HG03060 (cell line): Measurements from ENCODE around the gene OMD.
"Not testable (repeated sequence)": the region's sequence is repeated elsewhere in the genome, so short reads cannot be mapped to it uniquely, and the experiment has no call there.

Experiments used
- ATAC-seq: cut with Tn5 transposase; IDR thresholded peaks from one replicate; pipeline ENCODE4 v1.9.1; 2021; ENCODE audit warnings: low read depth, moderate number of reproducible peaks; ENCODE audit not compliant: unreplicated experiment

OMD gene

GRCh38 chr9:92414566-92414965 is 9.7 kb downstream of the OMD start:
- ATAC-seq: no peak

- not testable (repeated sequence) for ATAC-seq
These were observed 13.1 kb downstream of the OMD start for GRCh38 chr9:92411157-92411556.

GRCh38 chr9:92408747-92409478 is 15.4 kb downstream of the OMD start:
- ATAC-seq: no peak

- ATAC-seq: no peak
These were observed 16.5 kb downstream of the OMD start for GRCh38 chr9:92407818-92408217.

GRCh38 chr9:92406477-92406876 is 17.8 kb downstream of the OMD start:
- no peak for ATAC-seq

GRCh38 chr9:92405818-92406217 is 18.5 kb downstream of the OMD start:
- ATAC-seq: no peak

- ATAC-seq: no peak
These were observed 20.0 kb downstream of the OMD start, which contains the start of gene OGN for GRCh38 chr9:92404042-92404836. TSS of gene OGN (minus strand) at chr9:92404578. CDS start at chr9:92403407, 1,171 bp downstream.

GRCh38 chr9:92402826-92403745 is 21.2 kb downstream of the OMD start:
- no peak for ATAC-seq

- no peak for ATAC-seq
These were observed 21.9 kb downstream of the OMD start for GRCh38 chr9:92402360-92402759.

- ATAC-seq: no peak
These were observed 26.4 kb downstream of the OMD start for GRCh38 chr9:92397853-92398252.

- ATAC-seq: no peak
These were observed 28.7 kb downstream of the OMD start for GRCh38 chr9:92395617-92396016.

GRCh38 chr9:92393686-92394085 is 30.6 kb downstream of the OMD start:
- ATAC-seq: no peak

- ATAC-seq: no peak
These were observed 31.6 kb downstream of the OMD start for GRCh38 chr9:92392690-92393089.

- ATAC-seq: no peak
These were observed 38.3 kb downstream of the OMD start for GRCh38 chr9:92385953-92386352.

- ATAC-seq: no peak
These were observed 38.8 kb downstream of the OMD start for GRCh38 chr9:92385477-92385876.

- no peak for ATAC-seq
These were observed 39.3 kb downstream of the OMD start for GRCh38 chr9:92385001-92385400.

- ATAC-seq: no peak
These were observed 39.9 kb downstream of the OMD start for GRCh38 chr9:92384375-92384774.

GRCh38 chr9:92381775-92382174 is 42.5 kb downstream of the OMD start:
- no peak for ATAC-seq

GRCh38 chr9:92380603-92381002 is 43.7 kb downstream of the OMD start:
- no peak for ATAC-seq

GRCh38 chr9:92378865-92379560 is 45.3 kb downstream of the OMD start:
- no peak for ATAC-seq
